ENCODE data around the gene ARHGAP18. TPM values are rescaled to one million over a fixed set of nuclear protein-coding genes. Genes with fewer than 3 reads are reported as not detected.

ARHGAP18 gene
- total and polyA plus RNA-seq, 2 of the 13 experiments (the other 11 are each of a cell fraction or from before 2014, with no cell fraction given) = 58.2 to 115 TPM

DNA sequence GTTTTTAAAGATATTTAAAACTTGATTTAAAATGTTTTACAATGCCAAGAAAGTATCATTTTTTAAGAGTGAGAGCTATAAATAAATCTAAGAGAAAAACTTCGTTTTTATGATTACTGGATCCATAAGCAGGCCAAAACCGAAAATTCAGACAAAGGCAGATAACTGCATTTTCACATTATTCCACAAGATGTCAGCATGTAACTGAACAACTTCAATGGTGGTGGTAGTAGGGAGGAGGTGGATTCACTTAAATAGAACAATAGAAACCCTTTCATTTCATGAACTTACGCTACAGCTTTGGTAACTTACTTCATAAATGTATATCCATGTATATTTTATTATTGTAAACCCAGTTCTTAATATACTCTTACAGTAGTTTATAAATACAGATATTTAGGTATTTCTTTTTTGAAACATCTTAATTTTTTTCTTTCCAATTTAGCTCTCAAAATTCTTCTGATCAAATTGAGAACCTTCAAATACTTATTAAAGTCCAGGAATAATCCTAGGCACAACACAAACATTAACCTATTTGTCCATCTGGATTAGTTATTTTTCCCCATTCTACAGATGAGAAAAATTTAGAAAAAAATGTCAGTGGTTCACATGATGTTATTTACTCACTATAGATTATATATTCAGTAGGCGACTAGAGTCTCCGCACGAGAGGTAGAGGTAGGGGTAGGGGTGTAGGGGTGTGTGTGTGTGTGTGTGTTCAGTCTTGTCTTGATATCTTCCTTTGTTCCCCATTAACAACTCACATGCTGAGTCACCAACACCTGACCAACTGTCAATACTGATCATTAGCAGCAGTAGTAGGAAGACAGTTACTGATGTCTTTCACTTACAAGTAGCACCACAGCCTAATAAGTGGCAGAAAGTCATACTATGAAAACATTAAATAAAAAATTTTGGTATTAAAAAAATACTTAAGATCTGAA, 111.5 kb downstream of the ARHGAP18 start (continued):
- no peak for TF ChIP-seq ZXDC (CRISPR knock-in tag; IDR thresholded peaks at IDR 0.05)
- 0 out of 2 replicates have a peak, but pooled peaks have one; percentile 32 for TF ChIP-seq PPARG (CRISPR knock-in tag; conservative IDR thresholded peaks at IDR 0.05)
- TF ChIP-seq SOX13 (IDR thresholded peaks at IDR 0.05) = no peak
- 0 out of 4 replicates have a peak, but pooled peaks of 1 of the 2 experiments have one; percentile 30 for TF ChIP-seq SOX13 (CRISPR knock-in tag; conservative IDR thresholded peaks at IDR 0.05 in 1 of 2, IDR thresholded peaks at IDR 0.05 in 1 of 2)
- TF ChIP-seq THAP11 (CRISPR knock-in tag; IDR thresholded peaks at IDR 0.05) = no peak
- TF ChIP-seq RBM22 (optimal IDR thresholded peaks at IDR 0.05; ENCODE audit: low read length) = peak; percentile 41

- no peak overlapping the region for H3K4me3 ChIP-seq (replicated peaks in 1 of 3; ENCODE audit: insufficient read depth in 1 of 3, low read depth in 2 of 3, low read length in 3 of 3)
- no peaks in the 10 kb centered on the region for H3K9me3 ChIP-seq (ENCODE audit: low read length)
- no peak for FAIRE-seq
- no TSS peak for BruUV-seq (replicated peaks)
- ChIA-PET CTCF (ENCODE audit: low intra/inter-chr PET ratio, low total read pairs) (interaction anchor here (2.0 to 3.7 kb wide), 3 partner anchors 134 to 178 kb away, joined by 8 to 55 read pairs (median 15); no protein-coding TSS in a partner anchor), POLR2A (interaction anchor here (1.2 kb wide), 1 partner anchor 134 kb away, joined by 3 read pairs; no protein-coding TSS in a partner anchor)
- no peak overlapping the region for H3K27ac ChIP-seq (ENCODE audit: extremely low read length, insufficient read depth, low read length)
- in situ Hi-C loops (cut with HindIII; ENCODE audit: extremely low pct_ligation_motif_present, low pct_unique_long_range_greater_than_20kb) (loop anchor here (5.0 kb wide), 1 partner anchor 135 kb away; no protein-coding TSS in a partner anchor), intact Hi-C loops (cut with micrococcal nuclease; ENCODE audit: unreplicated experiment) (loop anchor here (10.0 kb wide), 1 partner anchor 338 kb away; no protein-coding TSS in a partner anchor)
- WGBS (ENCODE audit: low lambda C conversion rate) = 96% methylated on average over 5 of the region's 5 CpGs
- no peak for DNase-seq (ENCODE audit: low spot score)
- H3K4me1 ChIP-seq (ENCODE audit: insufficient read depth, low read length) = peaks cover 34% of the 10 kb centered on the region
- TF ChIP-seq ZNF3 (CRISPR knock-in tag; IDR thresholded peaks at IDR 0.05) (no peak), ETV5 (CRISPR knock-in tag; IDR thresholded peaks at IDR 0.05; ENCODE audit: borderline replicate concordance) (no peak), SMAD9 (CRISPR knock-in tag; IDR thresholded peaks at IDR 0.05) (no peak), PBX3 (CRISPR knock-in tag; IDR thresholded peaks at IDR 0.05; ENCODE audit: borderline replicate concordance) (no peak), IRX3 (CRISPR knock-in tag; IDR thresholded peaks at IDR 0.05; ENCODE audit: borderline replicate concordance, low read depth) (no peak), GTF2F1 (IDR thresholded peaks at IDR 0.05; ENCODE audit: low read length) (no peak), THAP11 (CRISPR knock-in tag; IDR thresholded peaks at IDR 0.05) (no peak)
- TF ChIP-seq, protein P1, sequence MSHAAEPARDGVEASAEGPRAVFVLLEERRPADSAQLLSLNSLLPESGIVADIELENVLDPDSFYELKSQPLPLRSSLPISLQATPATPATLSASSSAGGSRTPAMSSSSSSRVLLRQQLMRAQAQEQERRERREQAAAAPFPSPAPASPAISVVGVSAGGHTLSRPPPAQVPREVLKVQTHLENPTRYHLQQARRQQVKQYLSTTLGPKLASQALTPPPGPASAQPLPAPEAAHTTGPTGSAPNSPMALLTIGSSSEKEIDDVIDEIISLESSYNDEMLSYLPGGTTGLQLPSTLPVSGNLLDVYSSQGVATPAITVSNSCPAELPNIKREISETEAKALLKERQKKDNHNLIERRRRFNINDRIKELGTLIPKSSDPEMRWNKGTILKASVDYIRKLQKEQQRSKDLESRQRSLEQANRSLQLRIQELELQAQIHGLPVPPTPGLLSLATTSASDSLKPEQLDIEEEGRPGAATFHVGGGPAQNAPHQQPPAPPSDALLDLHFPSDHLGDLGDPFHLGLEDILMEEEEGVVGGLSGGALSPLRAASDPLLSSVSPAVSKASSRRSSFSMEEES (CRISPR knock-in tag; IDR thresholded peaks at IDR 0.05) = no peak
- ATAC-seq = no peak
- no peaks in the 10 kb centered on the region for H3K79me2 ChIP-seq (ENCODE audit: insufficient read depth, low read length)
- H3K4me2 ChIP-seq (ENCODE audit: low read depth, low read length) = no peak overlapping the region
- H3K9ac ChIP-seq (ENCODE audit: insufficient read depth, low read depth, low read length) = no peak overlapping the region
- no peaks in the 10 kb centered on the region for H4K20me1 ChIP-seq (ENCODE audit: insufficient read depth, low read length)
- peaks cover 9 to 80% of the 10 kb centered on the region in 2 experiments for H3K36me3 ChIP-seq (replicated peaks in 1 of 2; ENCODE audit: control insufficient read depth in 1 of 2, insufficient read depth in 2 of 2, low read length in 2 of 2)
- no peaks in the 10 kb centered on the region for H3K27me3 ChIP-seq (ENCODE audit: control insufficient read depth in 1 of 2, insufficient read depth in 2 of 2, low read length in 2 of 2)
- H2AFZ ChIP-seq (ENCODE audit: low read length) = no peak overlapping the region
Measured at GRCh38 chr6:129597023-129597713, 112.8 kb downstream of the ARHGAP18 start.
